Endothelial cell of umbilical vein (primary cell): ENCODE data around the gene TPSB2. TPM values are rescaled to one million over a fixed set of nuclear protein-coding genes. Genes with fewer than 3 reads are reported as not detected.

Experiments used
- BruUV-seq: library from RNA; stranded (reverse); fragments of 400-500 nt; replicated peaks from 2 replicates; lab custom pipeline; 2021; lab: Mats Ljungman, UMichigan
- CTCF ChIA-PET: fragments of 300-600, 350-600 bp; sonication (Branson Sonifier 250); formaldehyde crosslinking; loops from one replicate; lab custom pipeline; 2021; ENCODE audit warnings: antibody characterized with exemption, inconsistent platforms; lab: Charles Lee
- POLR2A ChIA-PET: fragments of 300-600, 350-600 bp; sonication (Branson Sonifier 250); formaldehyde crosslinking; loops from one replicate; lab custom pipeline; 2021; ENCODE audit warnings: antibody characterized with exemption, inconsistent platforms; lab: Charles Lee
- DNase-seq: peaks from one replicate; pipeline ENCODE4 v3.0.0-alpha.2; 2011; ENCODE audit warnings: low read depth, low spot score
- FAIRE-seq: peaks from 2 replicates; lab custom pipeline; 2011; peaks lifted over from hg19 to GRCh38; lab: Jason Lieb, UNC
- H2AFZ ChIP-seq: 2 replicates; pipeline ENCODE4 v1.6.0; 2012; ENCODE audit warnings: low read depth, low read length, control low read depth, inconsistent platforms
- H3K27ac ChIP-seq: 2 replicates; pipeline ENCODE4 v1.5.1; 2011; ENCODE audit warnings: low read depth, mild to moderate bottlenecking, control low read depth, low read length, moderate library complexity; ENCODE audit not compliant: insufficient read depth
- H3K27me3 ChIP-seq, 2 experiments: 2 replicates each; pipeline versions ENCODE4 v1.6.0 to v1.6.1; 2011; ENCODE audit warnings: low read length in 2 of 2, mixed read lengths in 1 of 2; ENCODE audit not compliant: control insufficient read depth in 2 of 2, insufficient read depth in 2 of 2
- H3K36me3 ChIP-seq, 2 experiments: 2 replicates in 1 of 2; 3 replicates in 1 of 2; pipeline ENCODE4 v1.5.1; 2011; ENCODE audit warnings: low read length in 2 of 2, mild to moderate bottlenecking in 1 of 2, moderate library complexity in 1 of 2; ENCODE audit not compliant: control insufficient read depth in 2 of 2, insufficient read depth in 2 of 2; ENCODE audit errors: extremely low read depth in 1 of 2
- H3K4me1 ChIP-seq: 3 replicates; pipeline ENCODE4 v1.5.1; 2011; ENCODE audit warnings: mild to moderate bottlenecking, low read length; ENCODE audit not compliant: control insufficient read depth, insufficient read depth; ENCODE audit errors: extremely low read depth
- H3K4me2 ChIP-seq: 2 replicates; pipeline ENCODE4 v1.6.1; 2011; ENCODE audit warnings: low read length, control low read depth, mixed read lengths; ENCODE audit not compliant: insufficient read depth
- H3K4me3 ChIP-seq, 3 experiments: fragments of 200-600 bp in 1 of 3; sonication (generic), shearing (Covaris generic) in 1 of 3; replicated peaks in 1 of 3; 2 replicates each; pipeline ENCODE4 v1.5.1; 2011 to 2016; ENCODE audit warnings: control low read depth in 3 of 3, low read length in 3 of 3, mild to moderate bottlenecking in 2 of 3, inconsistent platforms in 1 of 3, low read depth in 1 of 3, moderate library complexity in 1 of 3; ENCODE audit not compliant: insufficient read depth in 1 of 3
- H3K79me2 ChIP-seq: 2 replicates; pipeline ENCODE4 v1.6.0; 2012; ENCODE audit warnings: low read length, inconsistent platforms; ENCODE audit not compliant: control insufficient read depth, insufficient read depth
- H3K9ac ChIP-seq: replicated peaks from 2 replicates; pipeline ENCODE3; 2011; ENCODE audit warnings: low read length, control low read depth; ENCODE audit not compliant: insufficient read depth; ENCODE audit errors: extremely low read depth
- H3K9me1 ChIP-seq: replicated peaks from 3 replicates; pipeline ENCODE4 v1.6.0; 2011; ENCODE audit warnings: mild to moderate bottlenecking, low read length; ENCODE audit not compliant: control insufficient read depth, insufficient read depth; ENCODE audit errors: extremely low read depth
- H3K9me3 ChIP-seq: replicated peaks from 2 replicates; pipeline ENCODE4 v1.5.1; 2012; ENCODE audit warnings: low read length, inconsistent platforms; ENCODE audit not compliant: control insufficient read depth, insufficient read depth
- H4K20me1 ChIP-seq: replicated peaks from 2 replicates; pipeline ENCODE3; 2011; ENCODE audit warnings: mild to moderate bottlenecking, low read length; ENCODE audit not compliant: control insufficient read depth, insufficient read depth; ENCODE audit errors: extremely low read depth
- CTCF ChIP-seq, 2 donors: IDR thresholded peaks; 1 replicate in 1 of 2; 2 replicates in 1 of 2; pipeline ENCODE4 v1.5.1; 2011; ENCODE audit warnings: low read length in 2 of 2, mild to moderate bottlenecking in 2 of 2, moderate library complexity in 2 of 2, control low read depth in 1 of 2, inconsistent platforms in 1 of 2, low read depth in 1 of 2; ENCODE audit not compliant: insufficient read depth in 1 of 2; ENCODE audit errors: extremely low read depth in 1 of 2
- FOS ChIP-seq: IDR thresholded peaks from 2 replicates; pipeline ENCODE4 v1.6.1; 2011; ENCODE audit warnings: mild to moderate bottlenecking, low read length, moderate library complexity, borderline replicate concordance; ENCODE audit not compliant: insufficient read depth
- GATA2 ChIP-seq: IDR thresholded peaks from 2 replicates; pipeline ENCODE4 v1.7.0; 2011; ENCODE audit warnings: low read depth, mild to moderate bottlenecking, moderate library complexity, mixed read lengths, low read length; ENCODE audit not compliant: insufficient read length, insufficient read depth
- JUN ChIP-seq: IDR thresholded peaks from 2 replicates; pipeline ENCODE4 v1.6.1; 2011; ENCODE audit warnings: borderline replicate concordance, low read depth; ENCODE audit not compliant: insufficient read length, insufficient read depth
- MYC ChIP-seq: IDR thresholded peaks from one replicate; pipeline ENCODE4 v1.6.1; 2011; ENCODE audit warnings: mild to moderate bottlenecking, low read depth, low read length
- POLR2A ChIP-seq: IDR thresholded peaks from 2 replicates; pipeline ENCODE4 v1.6.1; 2012; ENCODE audit warnings: low read depth, mild to moderate bottlenecking, control low read depth, low read length
- POLR2AphosphoS5 ChIP-seq: IDR thresholded peaks from 2 replicates; pipeline ENCODE4 v1.6.1; 2012; ENCODE audit warnings: low read depth, mild to moderate bottlenecking, control low read depth, low read length, moderate library complexity; ENCODE audit not compliant: insufficient read depth
- dilution Hi-C: fragments of 300-500 bp; cut with MboI; formaldehyde crosslinking; loops from one replicate; pipeline ENCODE4 v1.15.0; 2019; ENCODE audit warnings: low sequenced_read_pairs; ENCODE audit not compliant: extremely low pct_ligation_motif_present
- intact Hi-C: fragments of 100-400 bp; cut with micrococcal nuclease; formaldehyde crosslinking; loops from one replicate; pipeline ENCODE4 v1.10.0; 2022
- polyA plus RNA-seq, 4 experiments: library from polyadenylated mRNA; depleted of rRNA in 3 of 4; stranded (reverse) in 3 of 4; unstranded in 1 of 4; fragments of >200 nt; gene quantifications; 2 replicates each; pipeline versions ENCODE4 v1.2.1 to v1.2.3, GENCODE V29; 2011 to 2012; ENCODE audit warnings: missing spikeins in 1 of 4
- total RNA-seq: library from RNA; stranded (reverse); gene quantifications from 2 replicates; pipeline ENCODE4 v1.2.3, GENCODE V29; 2021
- TF ChIP-seq, protein P1 (sequence below): IDR thresholded peaks from 2 replicates; pipeline ENCODE4 v1.6.1; 2011; ENCODE audit not compliant: insufficient read depth, insufficient read length

Gene TPSB2
- total and polyA plus RNA-seq, 2 donors (not counting 3 experiments of a cell fraction or from before 2014, with no cell fraction given) = not detected

DNA sequence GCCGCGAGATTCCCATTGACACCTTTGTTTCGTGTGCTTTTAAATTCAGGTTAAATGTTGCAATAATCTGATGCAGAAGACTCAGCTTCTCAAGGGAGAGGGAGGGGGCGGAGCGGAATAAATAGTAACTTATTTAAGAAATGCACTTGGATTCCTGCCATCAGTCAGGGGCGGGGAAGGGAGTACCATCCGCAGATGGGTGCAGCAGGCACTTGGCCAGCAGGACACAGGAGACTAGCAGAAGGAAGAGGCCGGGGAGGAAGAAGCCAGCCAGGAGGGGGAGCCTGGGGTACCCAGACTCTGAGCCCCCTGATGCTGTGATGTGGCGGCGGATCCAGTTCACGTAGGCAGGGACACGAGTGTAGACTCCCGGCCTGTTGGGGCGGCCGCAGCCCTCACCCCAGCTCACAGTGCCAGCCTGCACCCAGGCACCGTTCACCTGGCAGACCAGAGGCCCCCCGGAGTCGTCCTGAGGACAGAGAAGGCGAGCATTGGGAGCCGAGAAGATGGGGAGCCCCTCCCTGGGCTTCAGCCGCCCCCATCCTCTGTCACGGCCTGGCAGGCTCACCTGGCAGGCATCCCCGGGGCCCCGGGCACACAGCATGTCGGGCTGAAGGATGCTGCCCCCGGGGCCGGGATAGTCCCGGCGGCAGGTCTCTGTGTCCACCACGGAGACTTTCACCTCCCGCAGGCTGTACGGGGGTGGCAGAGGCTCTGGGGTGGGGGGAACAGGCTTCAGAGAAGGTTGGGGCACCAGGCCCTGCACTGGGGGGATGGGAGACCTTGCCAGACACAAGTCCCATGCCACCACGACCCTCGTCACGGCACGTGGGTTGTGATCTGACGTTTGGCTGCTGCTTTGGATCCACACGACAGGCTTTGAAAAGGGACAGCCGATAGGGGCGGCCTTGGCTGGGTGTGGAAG, 8.1 kb downstream of the TPSB2 start:
- H2AFZ ChIP-seq = no peak overlapping the region
- no peaks in the 10 kb centered on the region for H3K9me3 ChIP-seq
- BruUV-seq = no TSS peak
- intact Hi-C loops (loop anchor here (5.0 kb wide), 1 partner anchor 695 kb away; the partner anchor contains the start of gene HS3ST6), dilution Hi-C loops (no loop called here)
- no peak overlapping the region for H3K27ac ChIP-seq
- ChIA-PET POLR2A (no interaction called here), CTCF (no interaction called here)
- H3K9me1 ChIP-seq = no peaks in the 10 kb centered on the region
- H3K79me2 ChIP-seq = no peaks in the 10 kb centered on the region
- H3K4me3 ChIP-seq = no peak overlapping the region
- no peak for DNase-seq
- no peak overlapping the region for H3K9ac ChIP-seq
- H3K4me1 ChIP-seq = no peaks in the 10 kb centered on the region
- FAIRE-seq = no peak
- H3K4me2 ChIP-seq = no peak overlapping the region
- TF ChIP-seq FOS (no peak), POLR2AphosphoS5 (no peak), MYC (no peak)
- H3K27me3 ChIP-seq = no peaks in the 10 kb centered on the region
- no peaks in the 10 kb centered on the region for H3K36me3 ChIP-seq
- no peaks in the 10 kb centered on the region for H4K20me1 ChIP-seq

DNA sequence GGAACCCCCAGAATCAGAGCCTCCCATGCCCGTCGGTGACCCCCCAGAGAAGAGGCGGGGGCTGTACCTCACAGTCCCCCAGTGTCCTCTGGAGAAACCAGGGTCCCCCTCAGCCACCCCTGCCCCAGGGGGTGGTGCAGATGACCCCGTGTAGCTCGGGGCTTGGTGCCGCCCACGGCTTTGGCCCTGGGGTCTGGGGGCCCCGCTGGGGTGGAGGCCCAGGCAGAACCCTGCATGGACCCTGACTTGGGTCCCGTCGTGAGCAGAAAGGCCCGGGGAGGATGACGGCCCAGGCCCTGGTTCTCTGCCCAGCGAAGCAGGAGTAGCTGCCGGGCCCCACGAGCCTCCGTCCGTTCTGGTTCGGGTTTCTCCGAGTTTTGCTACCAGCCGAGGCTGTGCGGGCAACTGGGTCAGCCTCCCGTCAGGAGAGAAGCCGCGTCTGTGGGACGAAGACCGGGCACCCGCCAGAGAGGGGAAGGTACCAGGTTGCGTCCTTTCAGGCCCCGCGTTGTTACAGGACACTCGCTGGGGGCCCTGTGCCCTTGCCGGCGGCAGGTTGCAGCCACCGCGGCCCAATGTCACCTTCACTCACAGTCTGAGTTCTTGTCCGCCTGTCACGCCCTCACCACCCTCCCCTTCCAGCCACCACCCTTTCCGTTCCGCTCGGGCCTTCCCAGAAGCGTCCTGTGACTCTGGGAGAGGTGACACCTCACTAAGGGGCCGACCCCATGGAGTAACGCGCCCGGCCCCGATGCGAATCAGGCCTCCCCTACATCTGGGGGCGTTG, 8.9 kb downstream of the TPSB2 start:
- dilution Hi-C loops = no loop called here

More for the DNA sequence above, 8.9 kb downstream of the TPSB2 start:
- no peak for TF ChIP-seq CTCF (IDR thresholded peaks at IDR 0.05; ENCODE audit: extremely low read depth in 1 of 2, insufficient read depth in 1 of 2, low read depth in 1 of 2, low read length in 2 of 2)
- TF ChIP-seq MYC = no peak
- no peak for TF ChIP-seq JUN
- no peak for TF ChIP-seq POLR2AphosphoS5
- no peak for TF ChIP-seq FOS
- TF ChIP-seq, protein P1, sequence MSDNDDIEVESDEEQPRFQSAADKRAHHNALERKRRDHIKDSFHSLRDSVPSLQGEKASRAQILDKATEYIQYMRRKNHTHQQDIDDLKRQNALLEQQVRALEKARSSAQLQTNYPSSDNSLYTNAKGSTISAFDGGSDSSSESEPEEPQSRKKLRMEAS = no peak
- TF ChIP-seq POLR2A = no peak
- no peak for TF ChIP-seq GATA2
- FAIRE-seq (no peak), DNase-seq (no peak)
- intact Hi-C loops = loop anchor here (5.0 kb wide), 1 partner anchor 696 kb away; the partner anchor contains the start of gene HS3ST6
- Histone ChIP-seq H3K27me3 (no peaks in the 10 kb centered on the region), H3K4me1 (no peaks in the 10 kb centered on the region), H2AFZ (no peak overlapping the region), H3K4me2 (no peak overlapping the region), H3K27ac (no peak overlapping the region), H3K79me2 (no peaks in the 10 kb centered on the region), H3K9ac (no peak overlapping the region), H3K36me3 (no peaks in the 10 kb centered on the region), H3K4me3 (no peak overlapping the region), H4K20me1 (no peaks in the 10 kb centered on the region), H3K9me3 (no peaks in the 10 kb centered on the region), H3K9me1 (no peaks in the 10 kb centered on the region)
- ChIA-PET CTCF (no interaction called here), POLR2A (no interaction called here)
- no TSS peak for BruUV-seq
